AG09319 (cell line): Measurements from ENCODE around the gene ADGRL1.
"Not testable (repeated sequence)": the region's sequence is repeated elsewhere in the genome, so short reads cannot be mapped to it uniquely, and the experiment has no call there.

Experiments used
- DNase-seq: peaks from one replicate; pipeline ENCODE4 v3.0.0-alpha.2; 2010; ENCODE audit warnings: low read depth; ENCODE audit errors: extremely low read depth
- TF ChIP-seq, protein P1 (sequence below): IDR thresholded peaks from 2 replicates; pipeline ENCODE4 v1.5.1; 2011; ENCODE audit warnings: low read depth, mild to moderate bottlenecking, inconsistent platforms, low read length, moderate library complexity

ADGRL1 gene

GRCh38 chr19:14205452-14206287, at the start of gene ADGRL1:
Gene ADGRL1 (minus strand): TSS chr19:14206169. CDS start chr19:14183602, 22,567 bp downstream.
- not testable (repeated sequence) for DNase-seq

- not testable (repeated sequence) for DNase-seq
These were observed 49.3 kb upstream of the ADGRL1 start for GRCh38 chr19:14255316-14255715.

- DNase-seq: not testable (repeated sequence)
These were observed 48.0 kb upstream of the ADGRL1 start for GRCh38 chr19:14253822-14254599.

DNA sequence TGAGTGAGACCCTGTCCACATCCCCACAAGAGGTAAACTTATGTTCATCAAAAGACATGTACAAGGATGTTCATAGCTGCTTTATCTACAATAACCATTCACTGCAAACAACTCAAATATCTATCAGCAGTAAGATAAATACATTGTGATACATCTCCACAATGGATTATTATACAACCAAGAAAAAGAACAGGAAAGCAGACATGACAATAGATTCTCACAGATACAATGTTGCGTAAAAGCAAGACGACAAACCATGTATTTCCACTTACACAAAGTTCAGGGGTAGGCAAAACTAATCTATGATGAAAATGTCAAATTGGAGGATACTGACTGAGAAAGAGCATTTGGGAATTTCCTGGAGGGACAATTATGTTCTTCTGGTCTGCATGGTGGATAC, 46.2 kb upstream of the ADGRL1 start:
- not testable (repeated sequence) for DNase-seq

GRCh38 chr19:14250870-14251269, 44.9 kb upstream of the ADGRL1 start:
- TF ChIP-seq, protein P1, sequence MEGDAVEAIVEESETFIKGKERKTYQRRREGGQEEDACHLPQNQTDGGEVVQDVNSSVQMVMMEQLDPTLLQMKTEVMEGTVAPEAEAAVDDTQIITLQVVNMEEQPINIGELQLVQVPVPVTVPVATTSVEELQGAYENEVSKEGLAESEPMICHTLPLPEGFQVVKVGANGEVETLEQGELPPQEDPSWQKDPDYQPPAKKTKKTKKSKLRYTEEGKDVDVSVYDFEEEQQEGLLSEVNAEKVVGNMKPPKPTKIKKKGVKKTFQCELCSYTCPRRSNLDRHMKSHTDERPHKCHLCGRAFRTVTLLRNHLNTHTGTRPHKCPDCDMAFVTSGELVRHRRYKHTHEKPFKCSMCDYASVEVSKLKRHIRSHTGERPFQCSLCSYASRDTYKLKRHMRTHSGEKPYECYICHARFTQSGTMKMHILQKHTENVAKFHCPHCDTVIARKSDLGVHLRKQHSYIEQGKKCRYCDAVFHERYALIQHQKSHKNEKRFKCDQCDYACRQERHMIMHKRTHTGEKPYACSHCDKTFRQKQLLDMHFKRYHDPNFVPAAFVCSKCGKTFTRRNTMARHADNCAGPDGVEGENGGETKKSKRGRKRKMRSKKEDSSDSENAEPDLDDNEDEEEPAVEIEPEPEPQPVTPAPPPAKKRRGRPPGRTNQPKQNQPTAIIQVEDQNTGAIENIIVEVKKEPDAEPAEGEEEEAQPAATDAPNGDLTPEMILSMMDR: no peak
- no peak for DNase-seq

DNA sequence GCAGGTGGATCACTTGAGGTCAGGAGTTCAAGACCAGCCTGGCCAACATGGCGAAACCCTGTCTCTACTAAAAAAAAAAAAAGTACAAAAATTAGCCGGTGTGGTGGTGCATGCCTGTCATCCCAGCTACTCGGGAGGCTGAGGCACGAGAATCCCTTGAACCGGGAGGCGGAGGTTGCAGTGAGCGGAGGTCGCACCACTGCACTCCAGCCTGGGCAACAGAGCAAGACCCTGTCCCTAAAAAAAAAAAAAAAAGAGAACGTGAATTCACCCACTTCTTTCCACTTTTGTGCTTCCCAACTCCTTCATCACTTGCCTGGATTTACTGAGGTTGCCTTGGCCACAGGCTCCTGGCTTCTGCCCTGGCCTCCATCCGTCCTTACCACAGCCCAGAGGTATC, 44.3 kb upstream of the ADGRL1 start:
- DNase-seq: not testable (repeated sequence)

GRCh38 chr19:14249891-14250290, 43.9 kb upstream of the ADGRL1 start:
- DNase-seq: not testable (repeated sequence)

DNA sequence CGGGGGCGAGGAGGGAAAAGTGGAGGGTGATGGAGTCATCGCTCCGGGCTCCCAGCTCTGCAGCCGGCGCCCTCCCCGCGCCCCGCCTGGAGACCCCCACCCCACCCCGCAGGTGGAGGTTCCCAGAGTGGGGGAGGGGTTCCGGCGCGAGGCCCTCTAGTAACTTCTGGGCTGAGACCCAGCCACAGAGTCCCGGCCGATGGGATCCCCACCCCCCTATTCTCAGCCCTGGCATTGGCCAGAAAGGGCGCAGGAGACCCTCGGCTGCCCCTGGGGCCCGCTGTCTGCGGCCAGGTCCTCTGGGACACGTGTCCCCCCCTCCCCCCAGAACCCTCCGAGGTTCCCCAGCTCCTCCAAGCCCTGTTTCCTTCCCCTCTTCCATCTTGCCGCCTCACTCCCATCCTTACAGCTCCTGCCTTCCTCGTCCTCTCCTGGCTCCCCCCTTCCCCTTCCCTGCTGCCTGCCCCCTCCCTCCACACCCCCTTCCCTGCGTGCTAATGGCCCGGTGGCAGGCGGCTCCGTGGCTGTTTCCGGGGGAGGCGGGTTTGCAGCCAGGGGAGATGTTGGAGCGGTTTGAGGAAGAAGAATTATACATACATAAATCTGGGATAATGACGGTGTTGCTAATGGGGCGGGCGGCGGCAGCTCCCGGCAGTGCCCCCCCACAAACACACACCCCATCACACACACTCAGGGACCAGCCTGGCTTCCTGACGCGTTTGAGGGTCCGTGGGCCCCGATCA, 43.2 kb upstream of the ADGRL1 start:
- DNase-seq: not testable (repeated sequence)

- DNase-seq: peak; percentile 5
These were observed 42.6 kb upstream of the ADGRL1 start for GRCh38 chr19:14248578-14249011.

DNA sequence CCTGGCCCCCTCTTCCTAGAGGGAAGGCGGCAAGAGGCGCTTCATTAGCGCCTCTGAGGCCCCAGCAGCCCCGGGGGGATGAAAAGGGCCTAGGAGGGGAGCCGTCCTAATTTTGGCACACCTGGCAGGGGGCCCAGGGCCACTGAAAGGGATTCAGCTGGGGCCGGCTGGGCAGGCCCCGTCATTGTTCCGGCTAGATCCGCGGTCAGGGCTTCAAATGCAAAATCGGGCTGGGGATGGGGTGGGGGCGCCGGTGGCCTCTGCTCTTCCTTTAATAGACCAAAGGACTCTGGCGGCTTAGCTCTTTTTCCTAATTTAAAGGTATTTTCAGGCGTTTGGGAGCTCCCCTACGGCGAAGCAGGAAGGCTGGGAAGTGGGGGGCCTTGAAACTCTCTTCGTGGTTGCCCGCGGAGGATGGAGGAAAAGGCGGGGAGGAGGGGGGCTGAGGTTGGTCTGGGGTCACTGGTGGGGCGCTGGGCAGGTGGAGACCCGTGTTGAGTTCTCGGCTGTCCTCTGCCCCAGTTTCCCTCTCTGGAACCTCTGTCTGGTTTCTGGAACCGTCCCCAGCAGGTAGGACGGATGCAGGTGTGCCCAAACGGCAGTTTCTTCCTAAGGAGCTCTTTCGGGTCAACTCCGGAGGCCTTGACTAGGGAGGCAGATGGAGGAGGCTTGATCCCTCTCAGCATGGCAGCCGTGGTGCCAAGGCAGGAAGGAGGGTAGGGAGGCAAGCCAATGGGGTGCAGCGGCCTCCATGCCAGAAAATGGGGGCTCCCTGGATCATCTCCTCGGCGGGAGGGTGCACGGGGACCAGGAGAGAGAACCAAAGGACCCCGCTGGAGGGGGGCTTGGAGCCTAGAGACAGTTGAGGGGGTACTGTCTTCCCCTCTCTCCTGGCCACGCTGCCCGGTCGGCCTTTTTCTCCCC, 41.8 kb upstream of the ADGRL1 start:
- not testable (repeated sequence) for DNase-seq

More at GRCh38 chr19:14248578-14249011, 42.6 kb upstream of the ADGRL1 start:
- TF ChIP-seq, protein P1: no peak

DNA sequence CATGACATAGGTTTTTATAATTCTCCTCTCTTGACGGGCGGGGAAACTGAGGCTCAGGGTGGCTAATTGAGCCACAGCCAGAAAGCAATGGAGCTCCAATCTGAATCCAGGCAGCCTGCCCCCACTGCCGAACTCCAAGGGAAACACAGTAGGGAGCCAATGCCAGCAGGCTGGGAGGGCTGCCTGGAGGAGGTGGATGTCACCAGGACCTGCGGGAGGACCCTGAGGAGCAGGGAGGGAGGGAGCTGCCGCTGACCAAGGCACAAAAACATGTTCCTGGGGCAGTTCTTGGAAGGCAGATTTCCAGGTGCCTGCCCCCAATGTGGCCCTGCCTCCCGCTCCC, 41.2 kb upstream of the ADGRL1 start:
- DNase-seq: not testable (repeated sequence)

DNA sequence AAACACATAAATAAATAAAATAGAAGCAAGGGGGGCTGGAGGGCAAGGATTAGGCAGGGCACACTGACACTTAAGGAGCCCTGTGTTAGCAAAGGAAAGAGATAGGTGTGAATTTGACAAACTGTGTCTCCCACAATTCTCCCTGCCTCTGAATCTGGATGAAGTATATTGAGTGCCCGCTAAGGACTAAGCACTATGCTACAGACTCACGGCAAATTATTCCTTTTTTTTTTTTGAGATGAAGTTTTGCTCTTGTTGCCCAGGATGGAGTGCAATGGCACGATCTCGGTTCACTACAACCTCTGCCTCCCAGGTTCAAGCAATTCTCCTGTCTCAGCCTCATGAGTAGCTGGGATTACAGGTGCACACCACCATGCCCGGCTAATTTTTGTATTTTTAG, 38.4 kb upstream of the ADGRL1 start:
- not testable (repeated sequence) for DNase-seq

GRCh38 chr19:14243718-14244117, 37.7 kb upstream of the ADGRL1 start:
- not testable (repeated sequence) for DNase-seq
